SK-MEL-5 (cell line): Measurements from ENCODE around the gene RBPJL. TPM values are rescaled to one million over a fixed set of nuclear protein-coding genes. Genes with fewer than 3 reads are reported as not detected.

Source experiments
- DNase-seq: peaks from one replicate; pipeline ENCODE4 v3.0.0-alpha.2; 2016; ENCODE audit warnings: low read depth, low spot score
- in situ Hi-C: cut with HindIII; loops from 2 replicates; pipeline ENCODE4 v1.10.0; 2016; ENCODE audit warnings: low sequenced_read_pairs, high pct_unique_total_duplicates, low pct_unique_long_range_greater_than_20kb
- total RNA-seq: library from RNA; depleted of rRNA; stranded (reverse); fragments of >200 nt; shearing (Covaris generic); gene quantifications from 2 replicates; pipeline ENCODE4 v1.2.3, GENCODE V29; 2014

RBPJL gene
- total RNA-seq, 1 experiment from 2014 or later, result not detected

DNA sequence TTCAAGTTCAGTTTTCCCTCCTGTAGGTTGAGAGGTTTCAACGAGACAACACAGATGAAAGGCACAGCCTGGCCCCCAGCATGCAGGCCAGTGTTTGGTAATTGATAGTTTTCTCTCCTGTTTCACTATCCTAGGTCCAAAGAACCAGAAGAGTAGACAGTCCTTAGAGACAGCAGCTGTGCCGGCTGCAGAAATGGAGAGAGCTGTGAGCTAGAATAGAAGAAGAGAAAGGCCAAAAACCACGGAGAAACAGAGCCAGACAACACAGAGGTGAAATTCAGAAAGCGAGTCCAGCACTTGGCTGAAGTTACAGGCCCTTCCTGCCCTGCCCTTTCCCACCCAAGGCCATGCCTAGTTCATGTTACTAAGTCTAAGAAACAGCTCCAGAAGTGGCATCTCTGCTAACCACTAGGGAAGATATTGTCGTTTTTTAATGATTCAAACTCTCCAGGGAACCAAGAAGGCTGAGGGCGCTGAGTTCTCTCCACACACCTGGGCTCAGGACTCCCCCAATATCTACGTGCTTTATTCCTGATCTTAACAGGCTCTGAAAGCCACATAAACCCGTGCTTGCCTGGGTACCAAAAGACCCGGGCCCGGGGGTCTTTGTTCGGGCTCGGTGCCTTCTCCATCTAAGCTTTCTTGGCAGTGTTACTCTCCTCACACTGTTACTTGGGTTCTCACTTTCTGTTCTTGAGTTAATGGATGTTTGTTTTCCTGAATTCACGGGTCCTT lies 16.5 kb upstream of the RBPJL start:
- DNase-seq, result no peak
- in situ Hi-C loops, result no loop called here

DNA sequence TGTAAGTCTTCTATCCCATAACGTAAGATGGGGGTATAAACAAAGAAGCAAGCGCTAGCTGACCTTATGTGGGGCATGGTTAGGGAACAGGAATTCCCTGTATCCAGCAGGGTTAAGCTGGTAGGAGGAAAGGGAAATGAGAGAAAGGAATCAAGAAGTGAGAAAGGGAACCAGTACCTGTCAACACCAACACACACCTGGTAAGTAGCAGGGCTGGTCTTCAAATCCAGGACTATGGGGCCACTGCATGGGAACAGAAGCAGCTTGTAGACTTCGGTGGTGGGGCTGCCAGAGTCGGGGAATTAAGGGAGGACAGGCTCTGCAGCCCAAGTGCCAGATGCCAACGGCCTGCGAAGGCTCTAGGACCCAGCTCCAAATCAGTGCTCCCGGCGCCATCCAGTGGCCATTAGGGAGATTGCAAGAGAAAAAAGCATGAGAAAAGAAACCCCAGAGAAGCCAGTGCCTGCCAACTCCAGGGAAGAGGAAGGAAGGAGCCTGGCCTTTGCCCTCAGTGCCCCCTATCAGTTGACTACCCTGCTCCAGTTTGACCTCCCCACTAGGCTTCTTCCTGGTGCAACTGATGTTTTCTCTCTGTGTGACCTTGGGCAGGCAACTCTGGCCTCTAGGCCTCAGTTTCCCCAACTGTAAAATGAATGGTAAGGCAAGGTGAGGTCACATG lies 15.8 kb upstream of the RBPJL start:
- in situ Hi-C loops, result no loop called here
- DNase-seq, result peak; percentile 90

DNA sequence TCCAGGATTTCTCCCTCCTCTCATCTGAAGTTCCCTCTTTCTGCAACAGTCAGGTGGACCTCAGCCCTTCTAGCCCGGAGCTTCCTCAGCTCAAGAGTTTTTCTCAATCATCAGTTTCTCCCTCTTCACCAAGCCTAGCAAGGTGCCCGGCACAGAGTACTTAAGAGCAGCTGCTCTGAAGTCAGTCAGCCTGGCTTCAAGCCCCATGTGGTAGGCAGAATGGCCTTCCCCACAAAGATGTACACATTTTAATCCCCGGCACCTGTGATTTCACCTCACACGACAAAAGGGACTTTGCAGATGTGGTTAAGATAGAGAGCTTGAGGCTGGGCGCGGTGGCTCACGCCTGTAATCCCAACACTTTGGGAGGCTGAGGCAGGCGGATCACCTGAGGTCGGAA lies 15.1 kb upstream of the RBPJL start:
- no peak for DNase-seq
- in situ Hi-C loops, result no loop called here

DNA sequence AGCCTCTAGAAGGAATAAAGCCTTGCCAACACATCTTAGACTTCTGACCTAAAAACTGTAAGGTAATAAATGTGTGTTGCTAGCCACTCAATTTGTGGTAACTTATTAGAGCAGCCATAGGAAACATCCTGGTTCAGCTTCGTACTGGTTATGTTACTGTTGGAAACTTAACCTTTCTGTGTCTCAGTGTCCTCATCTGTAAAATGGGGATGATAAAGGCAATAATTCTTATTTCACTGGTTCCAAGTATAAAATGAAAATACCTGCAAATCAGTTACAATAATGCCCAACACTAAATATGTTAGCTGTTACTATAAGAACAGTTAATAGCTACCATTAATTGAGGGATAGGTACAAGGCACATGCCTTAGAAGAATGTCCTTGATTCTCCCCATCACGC lies 14.3 kb upstream of the RBPJL start:
- in situ Hi-C loops, result no loop called here
- no peak for DNase-seq

DNA sequence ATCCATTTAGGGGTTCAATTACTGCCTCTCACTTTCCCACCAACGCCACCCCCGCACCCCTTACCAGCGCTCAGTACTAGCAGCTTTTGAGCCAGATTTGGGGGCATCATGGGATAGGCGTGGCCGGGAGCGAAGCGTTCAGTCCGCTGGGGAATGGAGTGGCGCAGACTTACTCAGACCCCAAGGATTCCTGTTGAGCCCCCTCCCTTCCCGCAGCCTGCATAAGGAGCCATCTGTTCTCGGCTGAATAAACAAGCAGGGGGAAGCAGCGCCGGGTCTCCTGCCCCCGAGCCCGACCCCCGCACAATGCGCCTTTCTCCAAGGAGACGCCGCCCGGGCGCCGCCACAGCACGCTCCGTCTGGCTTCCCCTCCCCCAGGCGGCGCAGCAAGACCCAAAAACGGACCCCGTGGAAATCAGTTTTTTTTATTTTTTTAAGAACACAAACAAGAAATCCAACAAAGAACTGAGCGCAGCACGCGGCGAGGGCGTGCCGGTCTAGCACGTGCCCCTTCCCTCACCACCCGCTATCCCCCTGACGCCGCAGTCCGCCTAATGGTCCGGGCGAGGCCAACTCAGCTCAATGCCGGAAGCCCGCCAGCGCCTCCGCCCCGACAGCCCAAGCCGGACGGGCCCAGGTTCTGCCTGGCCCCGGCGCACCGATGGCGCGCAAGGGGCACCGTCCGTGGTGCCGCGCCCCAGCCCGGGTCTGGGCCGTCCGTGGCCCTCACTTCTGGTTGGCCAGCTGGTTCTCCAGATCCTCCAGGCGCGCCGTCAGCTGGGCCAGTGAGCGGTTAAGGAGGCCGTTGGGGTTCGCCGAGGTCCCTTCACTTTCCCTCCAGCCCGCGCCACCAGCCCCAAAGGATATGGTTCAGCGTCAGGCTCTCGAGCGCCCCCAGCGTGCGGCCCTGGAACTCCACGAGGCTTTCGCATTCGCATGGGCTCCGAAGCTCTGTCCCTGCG lies 13.3 kb upstream of the RBPJL start:
- peak; percentile 87 for DNase-seq
- in situ Hi-C loops, result no loop called here

DNA sequence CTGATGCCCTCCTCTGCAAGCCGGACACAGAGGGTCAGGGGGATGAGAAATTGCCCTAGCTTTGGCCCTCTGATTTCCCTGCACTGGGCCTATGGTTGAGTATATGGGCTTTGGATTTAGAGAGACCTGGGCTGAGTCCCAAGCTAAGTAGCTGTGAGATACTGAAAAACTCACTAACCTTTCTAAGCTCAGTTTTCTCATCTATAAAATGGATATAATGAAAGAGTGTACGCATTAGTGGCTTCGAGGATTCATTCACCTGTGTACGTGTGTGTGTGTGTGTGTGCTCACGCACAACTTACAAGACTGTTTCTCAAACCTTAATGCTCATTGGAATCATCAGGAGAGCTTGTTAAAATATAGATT lies 12.7 kb upstream of the RBPJL start:
- in situ Hi-C loops, result no loop called here
- no peak for DNase-seq

DNA sequence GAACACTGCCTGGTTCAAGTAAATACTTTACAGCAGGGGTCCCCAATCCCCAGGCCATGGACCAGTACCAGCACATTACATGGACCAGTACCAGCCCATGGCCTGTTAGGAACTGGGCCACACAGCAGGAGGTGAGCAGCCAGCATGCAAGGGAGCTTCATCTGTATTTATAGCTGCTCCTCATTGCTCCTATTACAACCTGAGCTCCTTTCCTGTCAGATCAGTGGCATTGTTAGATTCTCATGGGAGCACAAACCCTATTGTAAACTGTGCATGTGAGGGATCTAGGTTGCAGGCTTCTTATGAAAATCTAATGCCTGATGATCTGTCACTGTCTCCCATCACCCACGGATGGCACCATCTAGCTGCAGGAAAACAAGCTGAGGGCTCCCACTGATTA lies 12.0 kb upstream of the RBPJL start:
- in situ Hi-C loops, result no loop called here
- DNase-seq, result no peak

DNA sequence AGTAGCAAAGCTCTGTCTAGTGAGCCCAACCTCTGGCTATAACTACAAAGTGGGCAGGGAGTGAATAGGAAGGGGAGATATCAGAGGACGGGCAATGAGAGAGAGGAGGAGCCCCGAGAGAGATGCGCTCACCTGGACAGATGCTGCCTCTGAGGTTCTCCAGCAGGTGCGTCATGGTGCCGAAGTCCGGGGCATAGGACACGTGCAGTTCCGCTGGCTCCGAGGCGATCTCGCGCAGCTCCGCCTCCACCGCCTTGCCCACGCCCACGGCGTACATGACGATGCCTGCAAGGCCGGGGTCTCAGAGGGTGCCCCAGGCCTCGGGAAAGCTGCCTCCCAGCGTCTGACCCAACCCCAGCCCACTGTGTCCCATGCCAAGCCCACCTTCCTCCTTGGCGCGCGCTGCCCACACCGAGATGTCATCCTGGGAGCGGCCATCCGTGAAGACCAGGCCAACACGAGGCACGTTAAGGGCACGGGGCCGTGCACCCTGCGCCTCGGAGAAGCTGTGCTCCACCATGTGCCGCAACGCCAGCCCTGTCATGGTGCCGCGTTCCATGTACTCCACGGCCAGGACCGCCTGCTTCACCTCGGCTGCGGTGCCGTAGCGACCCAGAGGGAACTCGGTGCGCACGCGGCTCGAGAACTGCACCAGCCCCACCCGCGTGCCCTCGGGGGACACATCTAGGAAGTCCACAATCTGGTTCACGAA lies 8.7 kb upstream of the RBPJL start:
- in situ Hi-C loops, result no loop called here

DNA sequence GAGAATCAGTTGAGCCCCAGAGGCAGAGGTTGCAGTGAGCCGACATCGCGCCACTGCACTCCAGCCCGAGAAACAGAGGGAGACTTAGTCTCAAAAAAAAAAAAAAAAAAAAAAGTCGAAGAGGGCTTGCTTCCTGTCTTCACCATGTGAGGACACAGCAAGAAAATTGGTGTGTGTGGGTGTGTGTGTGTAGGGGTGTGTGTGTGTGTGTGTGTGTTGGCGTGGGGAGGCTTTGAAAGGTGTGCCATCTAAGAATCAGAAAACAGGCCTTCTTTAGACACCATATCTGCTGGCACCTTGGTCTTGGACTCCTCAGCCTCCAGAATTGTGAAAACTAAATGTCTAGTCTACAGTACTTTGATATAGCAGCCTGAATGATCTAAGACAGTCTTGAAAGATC lies 6.9 kb upstream of the RBPJL start:
- DNase-seq, result no peak
- in situ Hi-C loops, result loop anchor here (25.0 kb wide), 1 partner anchor 463 kb away; no protein-coding TSS in a partner anchor

More for the DNA sequence above, 8.7 kb upstream of the RBPJL start:
- DNase-seq, result no peak

DNA sequence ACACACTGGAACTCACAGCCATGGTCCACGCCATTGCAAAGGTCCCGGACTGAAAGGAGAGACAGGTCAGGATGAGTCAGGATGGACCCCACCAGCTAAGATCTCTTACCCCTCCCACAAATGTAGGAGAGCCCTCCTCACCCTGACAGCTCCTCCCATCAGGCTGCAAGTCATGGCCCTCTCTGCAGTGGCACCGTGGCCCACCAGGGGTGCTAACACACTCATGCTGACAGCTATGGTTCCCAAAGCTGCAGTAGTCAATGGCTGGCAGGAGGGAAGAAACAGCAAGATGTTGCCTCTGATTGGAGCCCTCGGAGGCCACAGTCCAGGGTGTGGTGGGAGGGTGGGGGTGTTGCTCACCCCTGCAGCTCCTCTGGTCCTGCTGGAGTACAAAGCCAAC lies 5.7 kb upstream of the RBPJL start:
- in situ Hi-C loops, result loop anchor here (25.0 kb wide), 1 partner anchor 461 kb away; no protein-coding TSS in a partner anchor

DNA sequence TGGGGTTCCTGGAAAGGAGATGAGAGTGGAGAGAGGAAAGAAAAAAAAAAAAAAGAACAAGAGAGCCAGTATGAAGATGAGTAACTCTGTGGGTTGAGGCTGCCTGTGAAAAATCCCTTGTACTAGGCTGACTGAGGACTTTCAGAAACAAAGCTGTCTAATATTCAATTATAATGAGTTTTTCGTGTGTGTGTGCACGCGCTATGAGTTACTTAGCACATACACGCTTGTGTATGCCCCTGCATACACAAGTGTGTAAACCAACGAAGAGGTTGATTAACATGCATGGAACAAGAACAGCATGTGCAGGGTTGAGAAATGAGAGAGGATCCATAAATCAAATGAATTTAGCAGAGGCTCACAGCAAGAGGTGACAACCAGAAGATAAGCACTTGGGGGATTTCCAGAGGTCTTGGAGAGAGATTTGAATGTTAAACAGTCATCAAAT lies 4.8 kb upstream of the RBPJL start:
- in situ Hi-C loops, result loop anchor here (25.0 kb wide), 1 partner anchor 460 kb away; no protein-coding TSS in a partner anchor
- no peak for DNase-seq

More for the DNA sequence above, 5.7 kb upstream of the RBPJL start:
- DNase-seq, result peak; percentile 90

DNA sequence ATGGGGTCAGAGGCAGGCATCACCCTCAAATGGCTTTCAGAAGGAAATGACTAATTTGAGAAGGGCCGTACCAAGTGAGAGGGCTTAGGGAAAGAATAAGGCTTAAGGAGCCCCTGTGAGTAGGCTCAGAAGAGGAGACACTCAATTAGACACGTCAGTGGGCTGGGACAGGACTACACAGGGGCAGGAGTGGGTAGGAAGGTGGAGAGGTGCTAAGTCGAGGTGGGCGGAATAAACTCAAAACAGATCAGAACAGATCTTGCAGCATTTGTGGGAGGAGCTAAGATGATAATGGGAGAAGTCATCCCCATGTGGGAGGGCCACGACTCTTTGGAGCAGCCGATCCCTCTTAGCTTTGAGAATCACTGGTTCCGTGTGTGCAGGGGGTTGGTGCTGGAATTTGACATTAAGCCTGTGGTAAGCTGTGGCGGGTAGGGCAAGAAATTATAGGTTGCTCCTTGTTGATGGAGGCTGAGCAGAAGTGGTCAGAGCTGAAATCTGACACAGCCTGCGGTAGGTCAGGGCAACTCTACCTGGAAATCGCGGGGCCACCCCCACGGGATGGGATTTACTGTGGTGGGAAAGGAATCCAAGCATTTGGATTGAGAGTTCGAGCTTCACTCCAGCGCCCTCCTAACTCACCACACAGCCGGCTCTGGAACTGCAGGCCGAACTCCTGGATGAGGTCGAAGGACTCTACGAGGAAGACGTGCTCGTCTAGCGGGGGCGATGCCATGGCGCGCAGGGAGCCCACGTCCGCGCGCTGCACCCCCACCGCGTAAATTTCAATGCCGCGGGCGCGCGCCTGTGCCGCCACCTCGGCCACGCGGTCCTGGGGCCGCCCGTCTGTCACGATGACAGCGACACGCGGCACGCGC lies 2.8 kb upstream of the RBPJL start:
- in situ Hi-C loops, result loop anchor here (25.0 kb wide), 1 partner anchor 458 kb away; no protein-coding TSS in a partner anchor
- DNase-seq, result no peak

DNA sequence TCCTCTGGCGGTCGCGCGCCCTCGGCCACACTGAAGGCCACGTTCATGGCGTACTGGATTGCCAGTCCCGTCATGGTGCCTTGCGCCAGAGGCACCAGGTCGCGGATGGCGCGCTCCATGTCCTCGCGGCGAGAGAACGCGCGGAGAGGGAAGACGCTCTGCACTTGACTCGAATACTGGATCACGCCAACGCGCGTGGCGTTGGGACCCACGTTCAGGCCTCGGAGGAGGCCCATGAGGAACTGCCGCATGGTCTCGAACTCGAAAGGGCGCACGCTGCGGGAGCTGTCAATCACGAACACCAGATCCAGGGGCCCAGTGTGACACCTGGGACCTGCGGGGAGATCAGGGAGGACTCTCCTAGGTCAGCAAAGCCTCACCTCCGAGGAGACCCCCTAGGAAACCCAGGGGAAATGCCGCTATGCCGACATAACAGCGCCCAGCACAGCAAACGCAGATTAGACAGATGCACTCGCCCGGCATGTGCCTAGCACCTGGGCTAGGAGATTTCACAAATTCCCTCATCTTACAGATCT lies 2.1 kb upstream of the RBPJL start:
- no peak for DNase-seq
- in situ Hi-C loops, result loop anchor here (25.0 kb wide), 1 partner anchor 458 kb away; no protein-coding TSS in a partner anchor

DNA sequence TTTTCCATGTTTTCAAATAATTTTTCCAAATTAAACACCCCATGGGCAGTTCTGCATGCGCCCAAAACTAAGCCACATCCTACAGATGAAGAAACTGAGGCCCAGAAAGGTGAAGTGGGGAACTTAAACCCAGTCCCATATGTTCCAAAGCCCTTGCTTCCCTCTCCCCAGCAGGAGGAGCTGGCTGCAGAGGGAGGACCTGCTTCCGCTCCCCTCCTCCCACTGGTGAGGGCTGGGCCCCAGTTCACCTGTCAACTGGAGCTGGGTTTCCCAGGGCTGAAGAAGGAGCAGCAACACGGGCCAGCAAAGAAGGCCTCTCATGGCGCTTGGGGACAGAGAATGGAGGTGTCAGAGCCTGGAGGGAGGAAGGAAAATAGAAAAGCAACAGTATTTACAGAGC lies 1.4 kb upstream of the RBPJL start:
- in situ Hi-C loops, result loop anchor here (25.0 kb wide), 1 partner anchor 457 kb away; no protein-coding TSS in a partner anchor
- DNase-seq, result no peak

DNA sequence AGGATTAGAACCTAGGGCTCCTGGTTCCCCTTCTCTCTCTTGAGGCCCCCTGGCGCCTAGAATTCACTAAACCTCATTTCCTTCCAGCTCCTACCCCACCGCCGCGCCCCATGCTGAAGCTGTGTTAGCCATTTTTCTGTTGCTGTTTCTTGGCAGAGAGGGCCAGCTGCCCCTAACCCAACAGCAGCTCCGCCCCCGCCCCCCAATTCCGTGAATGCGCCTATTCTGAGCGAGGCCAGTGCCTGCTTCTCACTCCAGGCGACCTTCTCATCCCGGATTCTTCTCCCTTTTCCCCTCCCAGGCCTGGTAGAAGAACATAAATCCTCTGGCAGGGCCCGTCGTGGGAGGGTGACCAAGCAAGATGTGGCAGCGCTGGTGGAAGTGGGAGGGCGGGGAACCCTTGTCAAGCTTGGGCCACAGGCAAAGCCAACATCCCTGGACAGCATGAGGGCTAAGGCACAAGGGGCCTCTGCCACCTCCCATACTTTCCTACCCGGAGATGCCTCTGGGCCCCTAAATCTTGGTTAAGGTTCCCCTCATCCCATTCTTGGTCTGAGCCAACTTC lies 518 bp downstream of the RBPJL start:
- no peak for DNase-seq
- in situ Hi-C loops, result loop anchor here (25.0 kb wide), 1 partner anchor 455 kb away; no protein-coding TSS in a partner anchor
